Activated CD8-positive, alpha-beta T cell treated with anti-CD3 and anti-CD28 coated beads, Interleukin-2, amount 10 ng/mL, durations not matched to agents 7 days and 5 days (primary cell): Measurements from ENCODE around the gene CTNNA2. TPM values are rescaled to one million over a fixed set of nuclear protein-coding genes. Genes with fewer than 3 reads are reported as not detected.

Experiments used
- ATAC-seq: fragments of 150-1000 bp; cut with Tn5 transposase; one replicate; pipeline ENCODE4 v1.10.0; 2021; ENCODE audit warnings: moderate library complexity
- CTCF ChIA-PET: fragments of 350-600 bp; sonication (Branson Sonifier 250); formaldehyde crosslinking; loops from one replicate; lab custom pipeline; 2021; ENCODE audit warnings: antibody characterized with exemption; lab: Charles Lee
- POLR2A ChIA-PET: fragments of 350-600 bp; sonication (Branson Sonifier 250); formaldehyde crosslinking; loops from one replicate; lab custom pipeline; 2021; ENCODE audit warnings: antibody characterized with exemption; lab: Charles Lee
- DNase-seq: peaks from one replicate; pipeline ENCODE4 v3.0.0-alpha.2; 2020
- H3K27ac Mint-ChIP-seq: one replicate; pipeline ENCODE4 v1.8.0; 2021; ENCODE audit warnings: mild to moderate bottlenecking, mixed read lengths
- H3K27me3 Mint-ChIP-seq: one replicate; pipeline ENCODE4 v1.8.0; 2021; ENCODE audit warnings: low read depth, mixed read lengths
- H3K36me3 Mint-ChIP-seq: one replicate; pipeline ENCODE4 v1.8.0; 2021; ENCODE audit warnings: low read depth, mixed read lengths
- H3K4me1 Mint-ChIP-seq: one replicate; pipeline ENCODE4 v1.8.0; 2021; ENCODE audit warnings: low read depth, mixed read lengths
- H3K4me3 Mint-ChIP-seq: one replicate; pipeline ENCODE4 v1.8.0; 2021; ENCODE audit warnings: mild to moderate bottlenecking, mixed read lengths
- H3K9me3 Mint-ChIP-seq: one replicate; pipeline ENCODE4 v1.8.0; 2022; ENCODE audit warnings: mixed read lengths; ENCODE audit not compliant: insufficient read depth
- total RNA-seq, 2 experiments: library from RNA; stranded (reverse); gene quantifications; one replicate each; pipeline ENCODE4 v1.2.3, GENCODE V29; 2021

Gene CTNNA2
- total RNA-seq, 2 experiments from 2014 or later: not detected

DNA sequence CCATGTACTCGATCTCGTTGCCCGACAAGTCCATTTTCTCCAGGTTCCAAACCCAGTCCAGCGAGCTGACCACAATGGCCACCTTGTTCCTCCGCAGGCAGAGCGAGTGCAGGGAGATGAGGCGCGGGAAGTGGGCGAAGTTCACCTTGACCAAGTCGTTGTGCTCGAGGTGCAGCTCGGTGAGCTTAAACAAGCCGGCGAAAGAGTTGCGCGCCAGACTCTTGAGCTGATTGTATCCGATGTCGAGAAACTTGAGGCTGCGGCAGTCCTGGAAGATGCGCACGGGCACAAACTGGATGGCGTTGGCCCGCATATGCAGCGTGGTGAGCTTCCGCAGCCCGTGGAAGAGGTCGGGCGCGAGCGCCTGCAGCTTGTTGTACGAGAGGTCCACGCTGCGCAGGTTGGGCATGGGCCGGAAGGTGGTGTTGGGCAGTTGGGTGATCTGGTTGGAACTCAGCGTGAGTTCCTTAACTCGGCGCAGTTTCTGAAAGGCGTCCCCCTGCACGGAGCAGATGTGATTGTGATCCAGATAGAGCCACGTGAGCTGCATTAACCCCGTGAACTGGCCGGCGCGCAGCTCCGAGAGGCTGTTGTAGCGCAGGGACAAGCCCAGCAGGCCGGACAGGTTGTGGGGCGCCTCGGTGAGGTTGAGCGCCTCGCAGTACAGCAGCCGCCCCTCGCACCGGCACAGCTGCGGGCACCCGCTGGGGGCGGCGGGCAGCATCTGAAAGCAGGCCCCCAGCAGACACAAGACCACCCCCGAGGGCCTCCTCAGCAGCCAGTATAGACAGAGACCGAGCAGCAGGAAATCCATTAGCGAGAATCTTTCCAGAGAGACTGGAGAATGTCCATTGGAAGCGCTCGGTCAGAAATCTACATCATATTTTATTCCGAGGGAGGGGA is 790.4 kb downstream of the CTNNA2 start:
- POLR2A ChIA-PET: no interaction called here
- Mint-ChIP-seq H3K4me1 (no peaks in the 10 kb centered on the region), H3K27me3 (peaks cover 39% of the 10 kb centered on the region), H3K4me3 (no peak overlapping the region), H3K9me3 (no peaks in the 10 kb centered on the region), H3K27ac (peak overlapping the region; percentile 46), H3K36me3 (peaks cover 2% of the 10 kb centered on the region)
- DNase-seq: no peak
- CTCF ChIA-PET: no interaction called here
- ATAC-seq: no peak

DNA sequence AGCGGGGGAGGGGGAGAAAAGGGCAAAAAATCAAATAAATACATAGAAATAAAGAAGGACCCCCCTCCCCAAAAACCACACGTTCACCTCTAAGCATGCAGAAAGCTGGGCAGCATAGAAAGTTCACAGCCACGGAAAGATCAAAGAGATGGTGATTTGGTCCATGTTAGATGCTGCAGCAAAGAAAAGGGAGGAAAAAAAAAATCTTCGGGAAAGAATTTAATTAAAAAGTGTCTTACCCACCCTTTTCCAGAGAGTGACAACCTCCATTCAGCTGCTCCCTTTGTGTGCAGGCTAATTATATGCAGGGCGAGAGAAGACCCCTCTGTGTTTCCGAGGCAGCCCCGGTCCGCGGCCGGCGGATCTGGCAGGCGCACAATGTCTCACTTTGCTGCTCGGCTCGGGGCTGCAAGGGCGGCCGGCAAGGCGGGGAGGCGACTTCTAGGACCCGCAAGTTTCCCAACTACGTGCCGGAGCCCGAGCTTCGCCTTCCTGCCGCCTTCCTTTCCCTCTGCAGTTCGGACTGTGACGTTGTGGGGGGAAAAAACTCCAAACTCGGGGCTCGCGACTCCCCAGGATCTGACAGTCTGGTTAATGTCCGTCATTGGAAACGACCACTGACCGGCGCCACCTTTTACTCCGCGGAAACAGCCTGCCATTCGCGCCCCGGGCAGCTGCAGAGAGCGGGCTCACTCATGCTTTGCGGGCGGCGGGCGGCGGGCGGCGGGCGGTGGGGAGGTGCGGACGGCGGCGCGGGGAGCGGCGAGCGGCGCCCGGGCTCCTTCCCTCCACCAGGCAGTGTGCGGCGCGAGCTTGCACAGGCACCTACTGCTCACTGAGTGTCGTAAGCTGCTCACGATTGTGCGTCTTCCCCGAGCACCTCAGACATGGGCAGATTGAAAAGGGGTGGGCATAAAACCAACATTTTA is 791.3 kb downstream of the CTNNA2 start, which contains the start of gene LRRTM1:
LRRTM1 (minus strand) TSS at position 844 of the 929 bp plus-strand sequence. CDS start 933 bp downstream, outside the sequence.
- Mint-ChIP-seq H3K27ac (no peak within 1 kb of the TSS), H3K4me1 (no peaks in the 10 kb centered on the region), H3K4me3 (no peak within 1 kb of the TSS), H3K36me3 (peaks cover 2% of the 10 kb centered on the region), H3K9me3 (no peaks in the 10 kb centered on the region), H3K27me3 (peaks cover 39% of the 10 kb centered on the region)
- CTCF ChIA-PET: no interaction called here
- ATAC-seq: no peak
- no peak for DNase-seq
- POLR2A ChIA-PET: no interaction called here

DNA sequence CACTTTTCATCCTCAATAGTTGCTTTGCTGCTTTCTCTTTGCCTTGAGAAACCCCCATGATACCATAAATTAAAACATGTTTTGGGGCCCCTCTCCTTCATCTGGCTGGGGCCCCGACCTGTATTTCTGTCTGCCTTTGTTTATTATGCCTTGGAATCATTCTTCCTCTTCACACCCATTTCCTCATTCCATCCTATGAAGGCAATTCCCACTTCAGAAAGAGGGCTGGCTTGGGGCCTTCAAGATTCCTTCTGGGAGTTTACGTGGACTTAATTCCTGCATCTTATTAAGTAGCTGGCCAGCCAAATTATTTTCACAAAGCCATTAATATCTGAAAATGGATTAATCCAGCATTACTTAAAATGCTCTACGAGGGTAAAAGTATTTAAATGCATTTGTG is 798.5 kb downstream of the CTNNA2 start:
- Mint-ChIP-seq H3K36me3 (no peaks in the 10 kb centered on the region), H3K4me1 (no peaks in the 10 kb centered on the region), H3K9me3 (no peaks in the 10 kb centered on the region), H3K27me3 (no peaks in the 10 kb centered on the region), H3K27ac (no peak overlapping the region), H3K4me3 (no peak overlapping the region)
- no peak for ATAC-seq
- ChIA-PET POLR2A (no interaction called here), CTCF (no interaction called here)
- DNase-seq: no peak

DNA sequence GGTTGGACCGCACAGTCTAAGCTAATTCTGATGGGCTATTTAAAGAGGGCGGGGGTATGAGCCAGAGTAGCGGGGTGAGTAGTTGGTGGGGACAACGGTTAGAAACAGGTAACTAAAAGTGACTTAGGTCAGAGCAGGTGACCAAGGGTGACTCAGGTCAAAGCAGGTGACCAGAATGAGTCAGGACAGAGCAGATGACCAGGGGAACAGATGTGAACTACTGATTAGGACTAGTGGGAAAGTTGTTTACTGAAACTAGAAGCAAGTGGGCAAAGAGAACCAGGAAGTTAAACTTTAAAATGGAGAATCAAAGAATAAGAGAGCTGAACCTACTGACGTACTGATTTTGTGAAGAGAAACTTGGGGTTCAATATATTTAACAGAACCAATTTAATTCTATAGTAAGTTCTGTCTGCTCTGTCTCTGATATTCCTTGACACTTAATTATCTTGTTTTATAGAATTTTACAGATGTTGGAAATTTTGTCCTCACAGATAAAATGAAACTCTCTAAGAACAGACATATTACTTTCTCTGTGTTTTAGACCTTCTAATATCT is 799.5 kb downstream of the CTNNA2 start:
- H3K4me3 Mint-ChIP-seq: no peak overlapping the region
- no peak for ATAC-seq
- ChIA-PET CTCF (no interaction called here), POLR2A (no interaction called here)
- H3K9me3 Mint-ChIP-seq: no peaks in the 10 kb centered on the region
- no peak for DNase-seq
- H3K27ac Mint-ChIP-seq: no peak overlapping the region
- no peaks in the 10 kb centered on the region for H3K36me3 Mint-ChIP-seq
- no peaks in the 10 kb centered on the region for H3K4me1 Mint-ChIP-seq
- no peaks in the 10 kb centered on the region for H3K27me3 Mint-ChIP-seq

DNA sequence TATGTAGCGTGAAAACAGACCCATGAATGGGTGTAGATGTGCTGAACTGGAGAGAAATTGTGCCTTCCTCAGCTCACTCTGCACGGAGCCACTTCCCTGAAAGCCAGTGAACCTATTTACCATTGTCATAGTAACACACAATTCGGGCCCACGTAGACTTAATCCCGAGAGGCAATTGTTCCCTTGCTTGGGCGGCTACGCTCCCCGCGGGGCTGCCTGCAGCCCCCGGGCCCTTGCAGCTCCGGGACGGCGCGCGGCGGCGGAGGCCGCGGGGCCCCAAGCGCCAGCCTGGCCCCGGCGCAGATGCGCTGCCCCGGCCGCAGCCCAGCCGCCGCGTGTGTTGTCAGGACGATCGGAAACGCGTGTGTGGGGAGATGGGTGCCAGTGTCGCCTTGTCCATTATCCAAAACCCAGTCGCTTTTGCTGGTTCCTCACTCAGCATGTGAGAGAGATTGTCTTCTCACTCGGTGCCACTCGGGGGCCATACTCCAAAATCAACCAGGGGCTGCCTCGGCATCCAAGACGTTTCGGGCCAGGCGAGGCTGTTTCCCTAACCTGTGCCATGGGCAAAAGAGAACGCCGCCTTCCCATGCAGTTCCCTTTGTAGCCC is 809.6 kb downstream of the CTNNA2 start:
- Mint-ChIP-seq H3K27me3 (peaks cover 6% of the 10 kb centered on the region), H3K36me3 (no peaks in the 10 kb centered on the region), H3K9me3 (no peaks in the 10 kb centered on the region), H3K4me1 (no peaks in the 10 kb centered on the region), H3K27ac (no peak overlapping the region), H3K4me3 (no peak overlapping the region)
- ChIA-PET CTCF (no interaction called here), POLR2A (no interaction called here)
- ATAC-seq (no peak), DNase-seq (no peak)

- Mint-ChIP-seq H3K36me3 (no peaks in the 10 kb centered on the region), H3K9me3 (no peaks in the 10 kb centered on the region), H3K27ac (no peak overlapping the region), H3K4me1 (no peaks in the 10 kb centered on the region), H3K4me3 (no peak overlapping the region), H3K27me3 (peaks cover 6% of the 10 kb centered on the region)
- ATAC-seq (no peak), DNase-seq (no peak)
- ChIA-PET CTCF (no interaction called here), POLR2A (no interaction called here)
Observed at GRCh38 chr2:80322958-80323357, 810.1 kb downstream of the CTNNA2 start.

GRCh38 chr2:80323610-80324009 is 810.8 kb downstream of the CTNNA2 start:
- DNase-seq (no peak), ATAC-seq (no peak)
- no peaks in the 10 kb centered on the region for H3K36me3 Mint-ChIP-seq
- no peaks in the 10 kb centered on the region for H3K9me3 Mint-ChIP-seq
- H3K27me3 Mint-ChIP-seq: peaks cover 6% of the 10 kb centered on the region
- POLR2A ChIA-PET: no interaction called here
- no peaks in the 10 kb centered on the region for H3K4me1 Mint-ChIP-seq
- no peak overlapping the region for H3K4me3 Mint-ChIP-seq
- no peak overlapping the region for H3K27ac Mint-ChIP-seq
- CTCF ChIA-PET: no interaction called here

DNA sequence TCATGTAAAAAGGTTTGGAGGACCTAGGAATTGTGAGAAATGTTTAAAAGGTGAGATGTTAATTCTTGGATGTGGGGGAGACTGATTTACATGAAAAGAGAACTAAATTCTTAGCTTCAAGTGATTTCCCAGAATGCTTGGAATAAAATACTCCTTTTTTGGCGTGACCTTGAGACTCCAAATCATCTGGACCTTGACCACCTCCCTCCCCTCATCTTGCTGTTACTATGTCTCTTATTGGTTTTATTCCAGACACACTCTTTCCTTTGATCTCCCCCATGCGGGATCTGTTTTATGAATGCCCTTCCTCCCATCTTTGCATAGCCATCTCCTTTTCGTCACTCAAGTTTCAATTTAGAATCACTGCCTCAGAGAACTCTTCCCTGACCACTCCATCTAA is 811.7 kb downstream of the CTNNA2 start:
- POLR2A ChIA-PET: interaction anchor here (0.8 kb wide), 1 partner anchor 50 kb away, joined by 3 read pairs; no protein-coding TSS in a partner anchor
- Mint-ChIP-seq H3K36me3 (no peaks in the 10 kb centered on the region), H3K27me3 (peaks cover 6% of the 10 kb centered on the region), H3K4me3 (no peak overlapping the region), H3K27ac (no peak overlapping the region), H3K9me3 (no peaks in the 10 kb centered on the region), H3K4me1 (no peaks in the 10 kb centered on the region)
- DNase-seq: no peak
- CTCF ChIA-PET: no interaction called here
- ATAC-seq: no peak

- ChIA-PET CTCF (no interaction called here), POLR2A (no interaction called here)
- H3K36me3 Mint-ChIP-seq: no peaks in the 10 kb centered on the region
- no peak overlapping the region for H3K27ac Mint-ChIP-seq
- H3K27me3 Mint-ChIP-seq: peaks cover 5% of the 10 kb centered on the region
- H3K4me1 Mint-ChIP-seq: no peaks in the 10 kb centered on the region
- no peaks in the 10 kb centered on the region for H3K9me3 Mint-ChIP-seq
- DNase-seq: no peak
- ATAC-seq: no peak
- H3K4me3 Mint-ChIP-seq: no peak overlapping the region
Observed at GRCh38 chr2:80326214-80326613, 813.4 kb downstream of the CTNNA2 start.

GRCh38 chr2:80326861-80327260 is 814.0 kb downstream of the CTNNA2 start:
- H3K27me3 Mint-ChIP-seq: peaks cover 4% of the 10 kb centered on the region
- DNase-seq (no peak), ATAC-seq (no peak)
- no peaks in the 10 kb centered on the region for H3K4me1 Mint-ChIP-seq
- no peak overlapping the region for H3K27ac Mint-ChIP-seq
- ChIA-PET POLR2A (no interaction called here), CTCF (no interaction called here)
- H3K9me3 Mint-ChIP-seq: no peaks in the 10 kb centered on the region
- no peaks in the 10 kb centered on the region for H3K36me3 Mint-ChIP-seq
- H3K4me3 Mint-ChIP-seq: no peak overlapping the region

- DNase-seq (no peak), ATAC-seq (no peak)
- Mint-ChIP-seq H3K4me3 (no peak overlapping the region), H3K27me3 (no peaks in the 10 kb centered on the region), H3K27ac (no peak overlapping the region), H3K9me3 (no peaks in the 10 kb centered on the region), H3K4me1 (no peaks in the 10 kb centered on the region), H3K36me3 (no peaks in the 10 kb centered on the region)
- ChIA-PET CTCF (no interaction called here), POLR2A (no interaction called here)
Observed at GRCh38 chr2:80328159-80328571, 815.3 kb downstream of the CTNNA2 start.
